Mesothelial cell of epicardium (in vitro differentiated cells): ENCODE measurements around the gene ZMAT5. TPM values are rescaled to one million over a fixed set of nuclear protein-coding genes. Genes with fewer than 3 reads are reported as not detected.

Experiments used
- DNase-seq, 2 experiments: peaks; one replicate each; pipeline ENCODE4 v3.0.0; 2021; ENCODE audit warnings: low spot score in 2 of 2; ENCODE audit not compliant: unreplicated experiment in 2 of 2
- H3K27ac Mint-ChIP-seq: 2 replicates; pipeline ENCODE4 v1.8.0; 2021; ENCODE audit warnings: mixed read lengths
- H3K27me3 Mint-ChIP-seq: 2 replicates; pipeline ENCODE4 v1.8.0; 2021; ENCODE audit warnings: low read depth, mixed read lengths
- H3K36me3 Mint-ChIP-seq: 2 replicates; pipeline ENCODE4 v1.8.0; 2021; ENCODE audit warnings: mixed read lengths
- H3K4me1 Mint-ChIP-seq: 2 replicates; pipeline ENCODE4 v1.8.0; 2021; ENCODE audit warnings: mixed read lengths
- H3K4me3 Mint-ChIP-seq: 2 replicates; pipeline ENCODE4 v1.8.0; 2021; ENCODE audit warnings: mild to moderate bottlenecking, moderate library complexity, mixed read lengths
- H3K9me3 Mint-ChIP-seq: 2 replicates; pipeline ENCODE4 v1.8.0; 2021; ENCODE audit warnings: mixed read lengths
- CTCF ChIP-seq: fragments of 200-600 bp; sonication (generic); IDR thresholded peaks from one replicate; pipeline ENCODE4 v1.5.0; 2021; ENCODE audit warnings: antibody characterized with exemption; ENCODE audit not compliant: unreplicated experiment
- total RNA-seq: library from RNA; stranded (reverse); gene quantifications from 3 replicates; pipeline ENCODE4 v1.2.1, GENCODE V29; 2021

ZMAT5 gene
- total RNA-seq, 1 donor from 2014 or later, result 17.1 TPM

GRCh38 chr22:29751669-29752068 is 15.1 kb downstream of the ZMAT5 start:
- Mint-ChIP-seq H3K4me1 (no peaks in the 10 kb centered on the region), H3K27me3 (no peaks in the 10 kb centered on the region), H3K4me3 (no peak overlapping the region), H3K36me3 (peaks cover 7% of the 10 kb centered on the region), H3K27ac (no peak overlapping the region), H3K9me3 (no peaks in the 10 kb centered on the region)
- no peak for DNase-seq
- no peak for TF ChIP-seq CTCF

- no peaks in the 10 kb centered on the region for H3K27me3 Mint-ChIP-seq
- TF ChIP-seq CTCF, result no peak
- no peaks in the 10 kb centered on the region for H3K9me3 Mint-ChIP-seq
- H3K4me3 Mint-ChIP-seq, result no peak overlapping the region
- no peaks in the 10 kb centered on the region for H3K4me1 Mint-ChIP-seq
- H3K36me3 Mint-ChIP-seq, result peaks cover 7% of the 10 kb centered on the region
- no peak for DNase-seq
- no peak overlapping the region for H3K27ac Mint-ChIP-seq
Observed at GRCh38 chr22:29750559-29751538, 16.0 kb downstream of the ZMAT5 start.

GRCh38 chr22:29750029-29750428 is 16.8 kb downstream of the ZMAT5 start:
- no peak for DNase-seq
- no peak overlapping the region for H3K4me3 Mint-ChIP-seq
- no peak for TF ChIP-seq CTCF
- H3K4me1 Mint-ChIP-seq, result no peaks in the 10 kb centered on the region
- no peaks in the 10 kb centered on the region for H3K9me3 Mint-ChIP-seq
- H3K36me3 Mint-ChIP-seq, result peaks cover 10% of the 10 kb centered on the region
- no peak overlapping the region for H3K27ac Mint-ChIP-seq
- no peaks in the 10 kb centered on the region for H3K27me3 Mint-ChIP-seq

- TF ChIP-seq CTCF, result no peak
- DNase-seq, result no peak
- Mint-ChIP-seq H3K27ac (no peak overlapping the region), H3K9me3 (no peaks in the 10 kb centered on the region), H3K4me3 (no peak overlapping the region), H3K27me3 (no peaks in the 10 kb centered on the region), H3K36me3 (peaks cover 10% of the 10 kb centered on the region), H3K4me1 (no peaks in the 10 kb centered on the region)
Observed at GRCh38 chr22:29748248-29748893, 18.4 kb downstream of the ZMAT5 start.

GRCh38 chr22:29747832-29748231 is 19.0 kb downstream of the ZMAT5 start:
- Mint-ChIP-seq H3K27ac (no peak overlapping the region), H3K4me3 (no peak overlapping the region), H3K27me3 (no peaks in the 10 kb centered on the region), H3K9me3 (no peaks in the 10 kb centered on the region), H3K4me1 (no peaks in the 10 kb centered on the region), H3K36me3 (peaks cover 10% of the 10 kb centered on the region)
- TF ChIP-seq CTCF, result no peak
- DNase-seq, result no peak
